GM23338 (cell line): ENCODE data around the gene EMILIN2.

ENCODE experiments used
- CREB1 ChIP-seq: fragments of 250-450 bp; sonication (Bioruptor Pico); IDR thresholded peaks from 2 replicates; pipeline ENCODE4 v1.5.0; 2020; ENCODE audit warnings: low read depth, mild to moderate bottlenecking, moderate library complexity
- CTCF ChIP-seq, 2 experiments: fragments of 200-600 bp in 1 of 2; sonication (generic) in 1 of 2; conservative IDR thresholded peaks; 2 replicates each; pipeline versions ENCODE4 v1.5.1 to v1.6.1; 2016 to 2017; ENCODE audit warnings: antibody characterized with exemption in 2 of 2, low read depth in 2 of 2, mild to moderate bottlenecking in 2 of 2, moderate library complexity in 1 of 2
- EZH2phosphoT487 ChIP-seq: fragments of 200-600 bp; sonication (generic); IDR thresholded peaks from one replicate; pipeline ENCODE4 v1.8.1; 2018; ENCODE audit warnings: antibody characterized with exemption; ENCODE audit not compliant: unreplicated experiment
- JUNB ChIP-seq: IDR thresholded peaks from one replicate; pipeline ENCODE4 v1.6.1; 2016; ENCODE audit warnings: antibody characterized with exemption; ENCODE audit not compliant: unreplicated experiment
- POLR2AphosphoS5 ChIP-seq: IDR thresholded peaks from 2 replicates; pipeline ENCODE4 v1.6.1; 2016; ENCODE audit warnings: antibody characterized with exemption, low read depth
- REST ChIP-seq: IDR thresholded peaks from one replicate; pipeline ENCODE4 v1.6.1; 2018; ENCODE audit warnings: antibody characterized with exemption; ENCODE audit not compliant: unreplicated experiment

- TF ChIP-seq CTCF (conservative IDR thresholded peaks at IDR 0.05; ENCODE audit: low read depth in 2 of 2) (no peak), CREB1 (CRISPR knock-in tag) (no peak), EZH2phosphoT487 (no peak), JUNB (no peak), REST (no peak), POLR2AphosphoS5 (no peak)
Measured at GRCh38 chr18:2909431-2910140, 62.8 kb downstream of the EMILIN2 start.
